HCT116 (cell line): ENCODE data around the gene HPCAL1. TPM values are rescaled to one million over a fixed set of nuclear protein-coding genes. Genes with fewer than 3 reads are reported as not detected.

Experiments used
- ATAC-seq: fragments of 200-7000 bp; cut with Tn5 transposase; 2 replicates; pipeline ENCODE4 v1.9.1; 2020; ENCODE audit warnings: mild to moderate bottlenecking, moderate library complexity
- BruUV-seq: library from RNA; stranded (reverse); fragments of 400-500 nt; replicated peaks from 2 replicates; lab custom pipeline; 2021; lab: Mats Ljungman, UMichigan
- CTCF ChIA-PET: fragments of 300-600 bp; sonication (Branson Sonifier 250); formaldehyde crosslinking; loops from one replicate; lab custom pipeline; 2021; ENCODE audit warnings: antibody characterized with exemption; lab: Charles Lee
- POLR2A ChIA-PET: fragments of 300-600, 350-600 bp; sonication (Branson Sonifier 250); formaldehyde crosslinking; loops from one replicate; lab custom pipeline; 2021; ENCODE audit warnings: antibody characterized with exemption; lab: Charles Lee
- RAD21 ChIA-PET, 2 experiments: fragments of 300-600 bp; sonication (Branson Sonifier 250); formaldehyde crosslinking; loops; one replicate each; lab custom pipeline; 2023; ENCODE audit warnings: low total read pairs in 2 of 2; ENCODE audit not compliant: uncharacterized antibody in 2 of 2, unreplicated experiment in 2 of 2, low non-redundant PET in 1 of 2; lab: Charles Lee
- DNase-seq: peaks from one replicate; pipeline ENCODE4 v3.0.0-alpha.2; 2010; ENCODE audit warnings: low read depth, low spot score
- H2AFZ ChIP-seq: fragments of 200-600 bp; shearing (Covaris generic), sonication (generic); 2 replicates; pipeline ENCODE4 v1.6.1; 2017; ENCODE audit warnings: low read depth, mixed run types, mixed read lengths, antibody characterized with exemption, low read length; ENCODE audit not compliant: poor library complexity, severe bottlenecking
- H3K27ac ChIP-seq: 2 replicates; pipeline ENCODE4 v1.5.1; 2012; ENCODE audit warnings: low read depth, low read length
- H3K27me3 ChIP-seq: fragments of 200-600 bp; sonication (generic); 2 replicates; pipeline ENCODE4 v1.6.1; 2016; ENCODE audit warnings: mixed run types, low read length, mixed read lengths; ENCODE audit not compliant: insufficient read depth
- H3K36me3 ChIP-seq, 2 experiments: fragments of 200-500 bp in 1 of 2; fragments of 200-600 bp in 1 of 2; sonication (Bioruptor generic) in 1 of 2; sonication (generic) in 1 of 2; 2 replicates each; pipeline versions ENCODE4 v1.5.1 to v1.6.1; 2014 to 2016; ENCODE audit warnings: low read length in 2 of 2, inconsistent platforms in 1 of 2, mixed read lengths in 1 of 2, mixed run types in 1 of 2; ENCODE audit not compliant: insufficient read depth in 2 of 2, control insufficient read depth in 1 of 2
- H3K4me1 ChIP-seq, 2 experiments: fragments of 200-600 bp in 1 of 2; sonication (generic) in 1 of 2; 2 replicates each; pipeline versions ENCODE4 v1.5.1 to v1.6.1; 2012 to 2017; ENCODE audit warnings: low read length in 2 of 2, inconsistent platforms in 1 of 2, mild to moderate bottlenecking in 1 of 2, mixed read lengths in 1 of 2, mixed run types in 1 of 2, moderate library complexity in 1 of 2; ENCODE audit not compliant: insufficient read depth in 2 of 2, control insufficient read depth in 1 of 2
- H3K4me2 ChIP-seq: fragments of 200-600 bp; sonication (generic); 2 replicates; pipeline ENCODE4 v1.6.1; 2017; ENCODE audit warnings: mixed run types, low read length, mixed read lengths
- H3K4me3 ChIP-seq, 2 experiments: fragments of 200-600 bp in 1 of 2; sonication (generic) in 1 of 2; replicated peaks in 1 of 2; 2 replicates each; pipeline ENCODE4 v1.5.1; 2011 to 2016; ENCODE audit warnings: low read length in 2 of 2, control low read depth in 1 of 2, low read depth in 1 of 2, mild to moderate bottlenecking in 1 of 2, mixed read lengths in 1 of 2, mixed run types in 1 of 2
- H3K79me2 ChIP-seq: fragments of 200-600 bp; sonication (generic); 2 replicates; pipeline ENCODE4 v1.6.1; 2017; ENCODE audit warnings: mild to moderate bottlenecking, mixed run types, low read length, moderate library complexity, mixed read lengths; ENCODE audit not compliant: insufficient read depth
- H3K9ac ChIP-seq: fragments of 200-600 bp; sonication (generic); 2 replicates; pipeline ENCODE4 v1.6.1; 2016; ENCODE audit warnings: low read length, mixed read lengths
- H3K9me2 ChIP-seq: fragments of 200-600 bp; sonication (generic), shearing (Covaris generic); 2 replicates; pipeline ENCODE4 v1.6.1; 2017; ENCODE audit warnings: mixed run types, mild to moderate bottlenecking, moderate library complexity; ENCODE audit not compliant: insufficient read depth
- H3K9me3 ChIP-seq, 2 experiments: fragments of 200-500 bp in 1 of 2; fragments of 200-600 bp in 1 of 2; sonication (Bioruptor generic) in 1 of 2; sonication (generic) in 1 of 2; 2 replicates each; pipeline ENCODE4 v1.6.1; 2014 to 2017; ENCODE audit warnings: low read length in 2 of 2, mixed read lengths in 2 of 2, inconsistent platforms in 1 of 2, low read depth in 1 of 2, mild to moderate bottlenecking in 1 of 2, mixed run types in 1 of 2, moderate library complexity in 1 of 2; ENCODE audit not compliant: control insufficient read depth in 1 of 2, insufficient read depth in 1 of 2
- H4K20me1 ChIP-seq: fragments of 200-600 bp; sonication (generic), shearing (Covaris generic); 2 replicates; pipeline ENCODE4 v1.6.1; 2017; ENCODE audit warnings: mixed run types, mild to moderate bottlenecking, moderate library complexity; ENCODE audit not compliant: insufficient read depth
- CEBPB ChIP-seq: IDR thresholded peaks from 2 replicates; pipeline ENCODE4 v1.6.1; 2012; ENCODE audit warnings: low read depth
- EGR1 ChIP-seq: IDR thresholded peaks from 2 replicates; pipeline ENCODE4 v1.6.1; 2012; ENCODE audit warnings: low read depth
- EZH2 ChIP-seq: fragments of 200-600 bp; sonication (generic); IDR thresholded peaks from 2 replicates; pipeline ENCODE4 v1.6.1; 2017; ENCODE audit warnings: antibody characterized with exemption, mixed run types
- JUND ChIP-seq: IDR thresholded peaks from 2 replicates; pipeline ENCODE4 v1.6.1; 2012
- POLR2AphosphoS5 ChIP-seq: IDR thresholded peaks from 2 replicates; pipeline ENCODE4 v1.6.1; 2011; ENCODE audit warnings: mild to moderate bottlenecking, low read depth, low read length, moderate library complexity
- RAD21 ChIP-seq: IDR thresholded peaks from 2 replicates; pipeline ENCODE4 v1.6.1; 2012; ENCODE audit warnings: low read depth, mild to moderate bottlenecking
- SRF ChIP-seq: IDR thresholded peaks from 2 replicates; pipeline ENCODE4 v1.6.1; 2012; ENCODE audit warnings: low read depth
- ZFX ChIP-seq: fragments of 450-650 bp; IDR thresholded peaks from 2 replicates; pipeline ENCODE4 v1.6.1; 2017
- intact Hi-C: fragments of 100-400 bp; cut with micrococcal nuclease; formaldehyde crosslinking; loops from 2 replicates; pipeline ENCODE4 v1.10.0; 2022
- total RNA-seq: library from RNA; stranded (reverse); gene quantifications from one replicate; pipeline ENCODE4 v1.2.1, GENCODE V29; 2021; ENCODE audit not compliant: unreplicated experiment

Gene HPCAL1
- total RNA-seq, 1 experiment from 2014 or later: 111 TPM

GRCh38 chr2:10407432-10407831 is 104.7 kb downstream of the HPCAL1 start (continued):
- no peak for TF ChIP-seq CEBPB
- no peak for TF ChIP-seq SRF
- TF ChIP-seq ZFX: no peak
- no peak for TF ChIP-seq RAD21
- no peak for TF ChIP-seq JUND
- no peak for TF ChIP-seq EZH2
- TF ChIP-seq EGR1: no peak
- TF ChIP-seq, all 23 proteins: peak for 0

GRCh38 chr2:10407841-10408648 is 105.3 kb downstream of the HPCAL1 start:
- H3K4me2 ChIP-seq: peak overlapping the region; percentile 81
- no peak overlapping the region for H2AFZ ChIP-seq

More at GRCh38 chr2:10407841-10408648, 105.3 kb downstream of the HPCAL1 start:
- no peaks in the 10 kb centered on the region for H3K9me2 ChIP-seq
- H4K20me1 ChIP-seq: no peaks in the 10 kb centered on the region
- ChIA-PET RAD21 (interaction anchor here (0.6 to 2.0 kb wide), 15 partner anchors 25 to 267 kb away, joined by 3 to 11 read pairs (median 4); partner anchors contain the start of gene HPCAL1 (in 1 of the 2)), POLR2A (interaction anchor here (0.6 to 2.1 kb wide), 13 partner anchors 8 to 289 kb away, joined by 3 to 14 read pairs (median 3); partner anchors contain the start of genes HPCAL1 and ODC1), CTCF (interaction anchor here (1.0 to 3.2 kb wide), 31 partner anchors 14 to 351 kb away, joined by 3 to 32 read pairs (median 6); partner anchors contain the start of genes CYS1, HPCAL1 and ODC1)
- peaks cover 50 to 74% of the 10 kb centered on the region in 2 experiments for H3K4me1 ChIP-seq
- BruUV-seq: no TSS peak
- no peaks in the 10 kb centered on the region for H3K9me3 ChIP-seq
- peaks cover 17% of the 10 kb centered on the region for H3K79me2 ChIP-seq
- TF ChIP-seq EZH2 (no peak), POLR2AphosphoS5 (peak; percentile 52)
- H3K27ac ChIP-seq: peak overlapping the region; percentile 84
- H3K36me3 ChIP-seq: peaks cover 0 to 9% of the 10 kb centered on the region in 2 experiments; a peak in 1 of 4 replicates
- intact Hi-C loops: loop anchor here (2.0 kb wide), 2 partner anchors 75 to 125 kb away; no protein-coding TSS in a partner anchor
- ATAC-seq (peak; percentile 75), DNase-seq (peak; percentile 72)
- H3K9ac ChIP-seq: peak overlapping the region; percentile 63
- no peaks in the 10 kb centered on the region for H3K27me3 ChIP-seq
- peak overlapping the region; percentile 15 to 40; a peak in 3 of 4 replicates for H3K4me3 ChIP-seq
